Measurements from ENCODE around the gene GRID2.

Gene GRID2

GRCh38 chr4:92328095-92328494 lies 24.3 kb downstream of the GRID2 start:
- ATAC-seq = no peak
- TF ChIP-seq ZFP3 (CRISPR knock-in tag; IDR thresholded peaks at IDR 0.05) (no peak), ZNF70 (CRISPR knock-in tag; IDR thresholded peaks at IDR 0.05) (no peak), GLIS3 (CRISPR knock-in tag; IDR thresholded peaks at IDR 0.05) (no peak), ZNF8 (CRISPR knock-in tag; IDR thresholded peaks at IDR 0.05) (no peak), ZC3H10 (CRISPR knock-in tag; IDR thresholded peaks at IDR 0.05) (no peak), ZFP30 (CRISPR knock-in tag; IDR thresholded peaks at IDR 0.05) (no peak), OSR1 (CRISPR knock-in tag; IDR thresholded peaks at IDR 0.05) (no peak), CSDC2 (CRISPR knock-in tag; IDR thresholded peaks at IDR 0.05) (no peak), CSRNP3 (CRISPR knock-in tag; IDR thresholded peaks at IDR 0.05) (no peak), ARNTL (CRISPR knock-in tag; IDR thresholded peaks at IDR 0.05; ENCODE audit: borderline replicate concordance, low read depth) (no peak), SNAI2 (CRISPR knock-in tag; IDR thresholded peaks at IDR 0.05) (no peak), POU6F1 (CRISPR knock-in tag; IDR thresholded peaks at IDR 0.05; ENCODE audit: borderline replicate concordance, low read depth) (no peak), BACH2 (CRISPR knock-in tag; IDR thresholded peaks at IDR 0.05; ENCODE audit: borderline replicate concordance) (no peak), TCF4 (CRISPR knock-in tag; IDR thresholded peaks at IDR 0.05; ENCODE audit: borderline replicate concordance) (no peak), TOX (CRISPR knock-in tag; IDR thresholded peaks at IDR 0.05; ENCODE audit: borderline replicate concordance) (no peak), ZNF565 (CRISPR knock-in tag; conservative IDR thresholded peaks at IDR 0.05; ENCODE audit: low read depth) (no peak), ESRRG (CRISPR knock-in tag; IDR thresholded peaks at IDR 0.05) (no peak)
- TF ChIP-seq, protein P1, sequence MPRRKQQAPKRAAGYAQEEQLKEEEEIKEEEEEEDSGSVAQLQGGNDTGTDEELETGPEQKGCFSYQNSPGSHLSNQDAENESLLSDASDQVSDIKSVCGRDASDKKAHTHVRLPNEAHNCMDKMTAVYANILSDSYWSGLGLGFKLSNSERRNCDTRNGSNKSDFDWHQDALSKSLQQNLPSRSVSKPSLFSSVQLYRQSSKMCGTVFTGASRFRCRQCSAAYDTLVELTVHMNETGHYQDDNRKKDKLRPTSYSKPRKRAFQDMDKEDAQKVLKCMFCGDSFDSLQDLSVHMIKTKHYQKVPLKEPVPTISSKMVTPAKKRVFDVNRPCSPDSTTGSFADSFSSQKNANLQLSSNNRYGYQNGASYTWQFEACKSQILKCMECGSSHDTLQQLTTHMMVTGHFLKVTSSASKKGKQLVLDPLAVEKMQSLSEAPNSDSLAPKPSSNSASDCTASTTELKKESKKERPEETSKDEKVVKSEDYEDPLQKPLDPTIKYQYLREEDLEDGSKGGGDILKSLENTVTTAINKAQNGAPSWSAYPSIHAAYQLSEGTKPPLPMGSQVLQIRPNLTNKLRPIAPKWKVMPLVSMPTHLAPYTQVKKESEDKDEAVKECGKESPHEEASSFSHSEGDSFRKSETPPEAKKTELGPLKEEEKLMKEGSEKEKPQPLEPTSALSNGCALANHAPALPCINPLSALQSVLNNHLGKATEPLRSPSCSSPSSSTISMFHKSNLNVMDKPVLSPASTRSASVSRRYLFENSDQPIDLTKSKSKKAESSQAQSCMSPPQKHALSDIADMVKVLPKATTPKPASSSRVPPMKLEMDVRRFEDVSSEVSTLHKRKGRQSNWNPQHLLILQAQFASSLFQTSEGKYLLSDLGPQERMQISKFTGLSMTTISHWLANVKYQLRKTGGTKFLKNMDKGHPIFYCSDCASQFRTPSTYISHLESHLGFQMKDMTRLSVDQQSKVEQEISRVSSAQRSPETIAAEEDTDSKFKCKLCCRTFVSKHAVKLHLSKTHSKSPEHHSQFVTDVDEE (CRISPR knock-in tag; IDR thresholded peaks at IDR 0.05) = no peak
- TF ChIP-seq, protein P2, sequence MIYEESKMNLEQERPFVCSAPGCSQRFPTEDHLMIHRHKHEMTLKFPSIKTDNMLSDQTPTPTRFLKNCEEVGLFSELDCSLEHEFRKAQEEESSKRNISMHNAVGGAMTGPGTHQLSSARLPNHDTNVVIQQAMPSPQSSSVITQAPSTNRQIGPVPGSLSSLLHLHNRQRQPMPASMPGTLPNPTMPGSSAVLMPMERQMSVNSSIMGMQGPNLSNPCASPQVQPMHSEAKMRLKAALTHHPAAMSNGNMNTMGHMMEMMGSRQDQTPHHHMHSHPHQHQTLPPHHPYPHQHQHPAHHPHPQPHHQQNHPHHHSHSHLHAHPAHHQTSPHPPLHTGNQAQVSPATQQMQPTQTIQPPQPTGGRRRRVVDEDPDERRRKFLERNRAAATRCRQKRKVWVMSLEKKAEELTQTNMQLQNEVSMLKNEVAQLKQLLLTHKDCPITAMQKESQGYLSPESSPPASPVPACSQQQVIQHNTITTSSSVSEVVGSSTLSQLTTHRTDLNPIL (CRISPR knock-in tag; IDR thresholded peaks at IDR 0.05; ENCODE audit: low read depth) = no peak

DNA sequence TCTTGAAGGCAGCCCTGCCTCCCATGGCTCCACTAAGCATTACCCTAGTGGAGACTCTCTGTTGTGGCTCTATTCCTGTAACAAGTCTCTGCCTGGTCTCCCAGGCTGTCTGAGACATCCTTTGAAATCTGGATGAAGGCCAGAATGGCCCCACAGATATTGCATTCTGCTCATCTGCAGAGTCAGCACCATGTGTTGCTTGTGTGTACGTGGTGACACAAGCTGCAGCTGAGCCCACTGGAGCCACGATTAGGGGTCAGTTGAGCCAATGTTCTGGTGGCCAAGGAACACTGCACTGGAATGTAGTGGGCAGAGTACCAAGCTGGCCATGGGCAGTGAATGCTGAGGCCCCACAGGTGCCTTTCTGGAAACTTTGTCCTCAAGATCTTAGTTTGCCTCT lies 29.2 kb downstream of the GRID2 start:
- TF ChIP-seq ZNF565 (CRISPR knock-in tag; conservative IDR thresholded peaks at IDR 0.05; ENCODE audit: low read depth) (no peak), ZFP3 (CRISPR knock-in tag; IDR thresholded peaks at IDR 0.05) (no peak), ARNTL (CRISPR knock-in tag; IDR thresholded peaks at IDR 0.05; ENCODE audit: borderline replicate concordance, low read depth) (no peak), OSR1 (CRISPR knock-in tag; IDR thresholded peaks at IDR 0.05) (no peak), PPARA (CRISPR knock-in tag; IDR thresholded peaks at IDR 0.05; ENCODE audit: borderline replicate concordance) (no peak), ZFP30 (CRISPR knock-in tag; IDR thresholded peaks at IDR 0.05) (no peak), TOX (CRISPR knock-in tag; IDR thresholded peaks at IDR 0.05; ENCODE audit: borderline replicate concordance) (no peak), GLIS3 (CRISPR knock-in tag; IDR thresholded peaks at IDR 0.05) (no peak), ZNF8 (CRISPR knock-in tag; IDR thresholded peaks at IDR 0.05) (no peak)
- TF ChIP-seq, protein P2 (CRISPR knock-in tag; IDR thresholded peaks at IDR 0.05; ENCODE audit: low read depth) = no peak
- ATAC-seq = no peak

GRCh38 chr4:92334716-92335350 lies 31.1 kb downstream of the GRID2 start:
- TF ChIP-seq, protein P1 (CRISPR knock-in tag; IDR thresholded peaks at IDR 0.05) = no peak
- TF ChIP-seq ZNF565 (CRISPR knock-in tag; conservative IDR thresholded peaks at IDR 0.05; ENCODE audit: low read depth) (no peak), ISL1 (CRISPR knock-in tag; IDR thresholded peaks at IDR 0.05) (no peak), PPARA (CRISPR knock-in tag; IDR thresholded peaks at IDR 0.05; ENCODE audit: borderline replicate concordance) (no peak), TCF4 (CRISPR knock-in tag; IDR thresholded peaks at IDR 0.05; ENCODE audit: borderline replicate concordance) (no peak)

More at GRCh38 chr4:92334716-92335350, 31.1 kb downstream of the GRID2 start:
- peak; percentile 31; the same call in 2 of the 3 replicates for ATAC-seq

Measured in SK-N-SH treated with all-trans-retinoic acid at 6 μM for 48 hours (cell line).